IMR-90 (cell line): Measurements from ENCODE around the gene ZFR. TPM values are rescaled to one million over a fixed set of nuclear protein-coding genes. Genes with fewer than 3 reads are reported as not detected.
"Not testable (repeated sequence)": the region's sequence is repeated elsewhere in the genome, so short reads cannot be mapped to it uniquely, and the experiment has no call there.

Experiments used
- ATAC-seq: fragments of 200-7000 bp; cut with Tn5 transposase; 2 replicates; pipeline ENCODE4 v1.9.1; 2020; ENCODE audit warnings: low read depth, mild to moderate bottlenecking, moderate library complexity
- BruUV-seq: library from RNA; stranded (reverse); fragments of 400-500 nt; replicated peaks from 2 replicates; lab custom pipeline; 2021; lab: Mats Ljungman, UMichigan
- CTCF ChIA-PET: fragments of 300-600 bp; formaldehyde crosslinking; extraction: SDS; loops from one replicate; lab custom pipeline; 2021; ENCODE audit warnings: antibody characterized with exemption; lab: Yijun Ruan, JAX
- POLR2A ChIA-PET: fragments of 300-600 bp; sonication (Branson Sonifier 250); formaldehyde crosslinking; loops from one replicate; lab custom pipeline; 2022; ENCODE audit warnings: antibody characterized with exemption; ENCODE audit not compliant: unreplicated experiment; lab: Charles Lee
- DNase-seq: peaks from one replicate; pipeline ENCODE4 v3.0.0; 2013
- H2AFZ ChIP-seq: replicated peaks from 2 replicates; pipeline ENCODE3; 2013; ENCODE audit warnings: low read length, mild to moderate bottlenecking; ENCODE audit not compliant: poor library complexity
- H2AK5ac ChIP-seq: 2 replicates; pipeline ENCODE4 v1.6.1; 2013; ENCODE audit warnings: low read depth, low read length, inconsistent platforms
- H2AK9ac ChIP-seq: replicated peaks from 2 replicates; pipeline ENCODE3; 2013; ENCODE audit warnings: mild to moderate bottlenecking, low read depth, low read length, moderate library complexity; ENCODE audit not compliant: poor library complexity
- H2BK120ac ChIP-seq: 2 replicates; pipeline ENCODE4 v1.6.1; 2013; ENCODE audit warnings: low read depth, low read length, inconsistent platforms
- H2BK15ac ChIP-seq: 3 replicates; pipeline ENCODE4 v1.6.1; 2013; ENCODE audit warnings: low read depth, low read length, inconsistent platforms
- H2BK20ac ChIP-seq: 2 replicates; pipeline ENCODE4 v1.6.1; 2013; ENCODE audit warnings: low read depth, mild to moderate bottlenecking, inconsistent platforms, low read length, moderate library complexity
- H2BK5ac ChIP-seq: 2 replicates; pipeline ENCODE4 v1.6.1; 2013; ENCODE audit warnings: mild to moderate bottlenecking, low read depth, low read length, inconsistent platforms; ENCODE audit not compliant: poor library complexity, severe bottlenecking
- H3K14ac ChIP-seq: replicated peaks from 2 replicates; pipeline ENCODE4 v1.6.1; 2013; ENCODE audit warnings: low read depth, low read length, inconsistent platforms
- H3K18ac ChIP-seq: 2 replicates; pipeline ENCODE4 v1.6.1; 2013; ENCODE audit warnings: low read depth, low read length, control low read depth
- H3K23ac ChIP-seq: 2 replicates; pipeline ENCODE4 v1.6.1; 2013; ENCODE audit warnings: low read depth, low read length, inconsistent platforms
- H3K27ac ChIP-seq: 2 replicates; pipeline ENCODE4 v1.5.1; 2013; ENCODE audit warnings: mild to moderate bottlenecking, control low read depth, low read length; ENCODE audit not compliant: insufficient read depth
- H3K27me3 ChIP-seq: 2 replicates; pipeline ENCODE4 v1.6.1; 2013; ENCODE audit warnings: low read length; ENCODE audit not compliant: control insufficient read depth, insufficient read depth
- H3K36me3 ChIP-seq: 2 replicates; pipeline ENCODE4 v1.6.1; 2013; ENCODE audit warnings: low read length, mixed read lengths; ENCODE audit not compliant: control insufficient read depth, insufficient read depth
- H3K4ac ChIP-seq: 2 replicates; pipeline ENCODE4 v1.6.1; 2013; ENCODE audit warnings: low read depth, low read length, inconsistent platforms
- H3K4me1 ChIP-seq: 2 replicates; pipeline ENCODE4 v1.6.1; 2013; ENCODE audit warnings: low read length, mixed read lengths; ENCODE audit not compliant: control insufficient read depth, insufficient read depth
- H3K4me2 ChIP-seq: 2 replicates; pipeline ENCODE4 v1.6.1; 2013; ENCODE audit warnings: low read depth, mild to moderate bottlenecking, control low read depth, low read length, moderate library complexity
- H3K4me3 ChIP-seq: 2 replicates; pipeline ENCODE4 v1.5.1; 2013; ENCODE audit warnings: low read depth, mild to moderate bottlenecking, control low read depth, low read length, moderate library complexity; ENCODE audit not compliant: insufficient read depth
- H3K56ac ChIP-seq: 2 replicates; pipeline ENCODE4 v1.6.1; 2013; ENCODE audit warnings: low read length, inconsistent platforms; ENCODE audit not compliant: insufficient read depth; ENCODE audit errors: extremely low read depth
- H3K79me1 ChIP-seq, 2 experiments: 2 replicates each; pipeline ENCODE4 v1.6.1; 2013; ENCODE audit warnings: low read length in 2 of 2, inconsistent platforms in 1 of 2, low read depth in 1 of 2
- H3K9ac ChIP-seq: 2 replicates; pipeline ENCODE4 v1.6.1; 2013; ENCODE audit warnings: low read depth, low read length, control low read depth
- H3K9me1 ChIP-seq: 2 replicates; pipeline ENCODE4 v1.6.1; 2013; ENCODE audit warnings: low read length, inconsistent platforms; ENCODE audit not compliant: insufficient read depth
- H3K9me3 ChIP-seq: 2 replicates; pipeline ENCODE4 v1.6.1; 2013; ENCODE audit warnings: low read length; ENCODE audit not compliant: control insufficient read depth, insufficient read depth
- H4K20me1 ChIP-seq: 2 replicates; pipeline ENCODE4 v1.6.1; 2013; ENCODE audit warnings: low read length, inconsistent platforms; ENCODE audit not compliant: insufficient read depth
- H4K5ac ChIP-seq: 2 replicates; pipeline ENCODE4 v1.6.1; 2013; ENCODE audit warnings: mild to moderate bottlenecking, low read depth, low read length, control low read depth
- H4K8ac ChIP-seq, 2 experiments: 2 replicates each; pipeline ENCODE4 v1.6.1; 2013; ENCODE audit warnings: low read depth in 2 of 2, low read length in 2 of 2, control low read depth in 1 of 2, inconsistent platforms in 1 of 2
- H4K91ac ChIP-seq: 2 replicates; pipeline ENCODE4 v1.6.1; 2013; ENCODE audit warnings: low read depth, low read length, inconsistent platforms; ENCODE audit not compliant: insufficient read depth
- CEBPB ChIP-seq: IDR thresholded peaks from 2 replicates; pipeline ENCODE4 v1.6.1; 2012; ENCODE audit warnings: low read depth, low read length, improper control_type of control experiment
- CHD1 ChIP-seq: IDR thresholded peaks from 2 replicates; pipeline ENCODE4 v1.6.1; 2012; ENCODE audit warnings: low read depth, low read length, improper control_type of control experiment
- RCOR1 ChIP-seq: IDR thresholded peaks from 2 replicates; pipeline ENCODE4 v1.6.1; 2012; ENCODE audit warnings: mild to moderate bottlenecking, low read length, improper control_type of control experiment; ENCODE audit not compliant: insufficient replicate concordance
- RFX5 ChIP-seq: IDR thresholded peaks from 2 replicates; pipeline ENCODE4 v1.8.0; 2012; ENCODE audit warnings: low read depth, mild to moderate bottlenecking, low read length, moderate library complexity
- WGBS, 2 experiments: methylation state at CpG; one replicate each; pipeline versions ENCODE4 v1.1.5 to v1.1.7; 2013; ENCODE audit warnings: missing lambda C conversion rate in 2 of 2; ENCODE audit not compliant: insufficient read length in 1 of 2; ENCODE audit errors: extremely low coverage in 2 of 2; 5-methylcytosine and 5-hydroxymethylcytosine counted together
- dilution Hi-C: fragments of 300-500 bp; cut with HindIII; formaldehyde crosslinking; loops from one replicate; pipeline ENCODE4 v1.14.3; 2018; ENCODE audit warnings: low sequenced_read_pairs; ENCODE audit not compliant: unreplicated experiment
- in situ Hi-C: fragments of 300-500 bp; cut with MboI; formaldehyde crosslinking; loops from 3 replicates; pipeline ENCODE4 v1.14.3; 2019; ENCODE audit warnings: low sequenced_read_pairs, inconsistent platforms, mixed read lengths
- intact Hi-C: fragments of 100-400 bp; cut with micrococcal nuclease; formaldehyde crosslinking; loops from 2 replicates; pipeline ENCODE4 v1.10.0; 2022
- polyA plus RNA-seq, 3 experiments: library from polyadenylated mRNA; depleted of rRNA; stranded (reverse); fragments of >200 nt; gene quantifications; 2 replicates each; pipeline ENCODE4 v1.2.3, GENCODE V29; 2012; ENCODE audit warnings: low replicate concordance in 1 of 3
- total RNA-seq: library from RNA; depleted of rRNA; stranded (reverse); fragments of >200 nt; gene quantifications from 2 replicates; pipeline ENCODE4 v1.2.3, GENCODE V29; 2012

ZFR gene
- total and polyA plus RNA-seq, 2 of the 4 experiments (the other 2 are of a cell fraction): 30.4 to 81.4 TPM

DNA sequence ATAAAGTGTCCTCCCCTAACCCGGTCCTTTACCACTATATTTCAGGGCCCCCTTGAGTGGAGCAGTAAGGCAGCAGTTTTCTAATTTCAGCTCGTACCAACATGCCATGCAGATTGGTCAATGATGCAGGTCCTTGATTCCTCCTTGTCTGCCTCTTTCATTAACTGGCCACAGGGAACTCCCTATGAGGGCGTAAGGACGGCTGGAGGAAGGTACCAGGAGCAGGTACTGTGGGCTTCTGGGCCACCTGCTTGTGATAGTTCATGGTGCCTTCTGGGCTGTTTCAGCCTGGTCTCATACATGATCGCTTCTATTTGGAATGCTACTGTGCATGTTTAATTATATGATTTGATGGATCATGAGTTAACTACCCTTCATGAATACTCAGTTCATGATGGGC lies 9.4 kb upstream of the ZFR start:
- Histone ChIP-seq H2AK9ac (no peak overlapping the region), H3K27me3 (peaks cover 26% of the 10 kb centered on the region), H3K27ac (no peak overlapping the region), H3K4me1 (no peaks in the 10 kb centered on the region), H3K79me1 (no peaks in the 10 kb centered on the region), H3K14ac (no peak overlapping the region), H4K5ac (no peak overlapping the region), H3K9ac (no peak overlapping the region), H4K8ac (no peak overlapping the region), H3K18ac (no peak overlapping the region), H2AFZ (no peak overlapping the region), H2BK20ac (no peak overlapping the region), H2BK15ac (no peak overlapping the region), H3K4me2 (no peak overlapping the region), H2BK5ac (no peak overlapping the region), H3K56ac (no peak overlapping the region), H3K4ac (no peak overlapping the region), H3K23ac (no peak overlapping the region), H4K91ac (no peak overlapping the region), H3K36me3 (no peaks in the 10 kb centered on the region), H2BK120ac (no peak overlapping the region), H3K9me3 (no peaks in the 10 kb centered on the region), H4K20me1 (no peaks in the 10 kb centered on the region), H2AK5ac (no peak overlapping the region), H3K9me1 (no peaks in the 10 kb centered on the region), H3K4me3 (no peak overlapping the region)
- ATAC-seq (no peak), DNase-seq (no peak)
- intact Hi-C loops (no loop called here), in situ Hi-C loops (no loop called here), dilution Hi-C loops (no loop called here)
- WGBS, 2 experiments: no CpG with 5 or more reads among the region's 5 CpGs
- ChIA-PET CTCF (no interaction called here), POLR2A (no interaction called here)
- BruUV-seq: no TSS peak
- TF ChIP-seq RFX5 (no peak), CEBPB (no peak), CHD1 (no peak), RCOR1 (no peak)

DNA sequence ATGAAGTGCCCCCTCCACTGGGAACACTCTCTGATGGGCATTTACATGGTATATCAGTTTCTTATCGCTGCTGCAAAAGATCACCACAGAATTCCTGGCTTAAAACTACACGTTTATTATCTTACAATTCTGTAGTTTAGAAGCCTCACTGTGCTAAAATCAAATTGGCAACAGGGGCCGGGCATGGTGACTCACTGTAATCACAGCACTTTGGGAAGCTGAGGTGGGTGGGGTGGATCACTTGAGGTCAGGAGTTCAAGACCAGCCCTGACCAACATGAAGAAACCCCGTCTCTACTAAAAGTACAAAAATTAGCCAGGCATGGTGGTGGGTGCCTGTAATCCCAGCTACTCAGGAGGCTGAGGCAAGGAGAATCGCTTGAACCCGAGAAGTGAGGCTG lies 7.8 kb upstream of the ZFR start:
- H2BK120ac ChIP-seq, DNase-seq, H3K14ac ChIP-seq, in situ Hi-C loops, POLR2A ChIA-PET, H2AFZ ChIP-seq, H4K8ac ChIP-seq, H3K23ac ChIP-seq, H2AK5ac ChIP-seq, H3K4me3 ChIP-seq, H3K4me2 ChIP-seq, H4K20me1 ChIP-seq, H4K5ac ChIP-seq, dilution Hi-C loops, CTCF ChIA-PET, H3K9ac ChIP-seq, H2BK5ac ChIP-seq, H3K79me1 ChIP-seq, H2BK20ac ChIP-seq, H3K9me3 ChIP-seq, H3K9me1 ChIP-seq, H4K91ac ChIP-seq, H3K27ac ChIP-seq, ATAC-seq, H3K4ac ChIP-seq, H3K56ac ChIP-seq, H2BK15ac ChIP-seq, H3K4me1 ChIP-seq, BruUV-seq, H3K18ac ChIP-seq, H3K36me3 ChIP-seq, H2AK9ac ChIP-seq, intact Hi-C loops: not testable (repeated sequence)
- peaks cover 26% of the 10 kb centered on the region for H3K27me3 ChIP-seq
- WGBS, 2 experiments: no CpG with 5 or more reads among the region's 6 CpGs
